OCI-LY3 (cell line): ENCODE data around the gene TBXT.

Source experiments
- EZH2phosphoT487 ChIP-seq: fragments of 200-600 bp; shearing (Covaris generic); IDR thresholded peaks from 2 replicates; pipeline ENCODE4 v1.6.1; 2018; ENCODE audit warnings: antibody characterized with exemption, mixed run types, low read depth
- TF ChIP-seq, protein P1 (sequence below): fragments of 200-600, 300-600 bp; sonication (generic); IDR thresholded peaks from 2 replicates; pipeline ENCODE4 v1.5.1; 2014; ENCODE audit warnings: antibody characterized with exemption, low read length, low read depth

DNA sequence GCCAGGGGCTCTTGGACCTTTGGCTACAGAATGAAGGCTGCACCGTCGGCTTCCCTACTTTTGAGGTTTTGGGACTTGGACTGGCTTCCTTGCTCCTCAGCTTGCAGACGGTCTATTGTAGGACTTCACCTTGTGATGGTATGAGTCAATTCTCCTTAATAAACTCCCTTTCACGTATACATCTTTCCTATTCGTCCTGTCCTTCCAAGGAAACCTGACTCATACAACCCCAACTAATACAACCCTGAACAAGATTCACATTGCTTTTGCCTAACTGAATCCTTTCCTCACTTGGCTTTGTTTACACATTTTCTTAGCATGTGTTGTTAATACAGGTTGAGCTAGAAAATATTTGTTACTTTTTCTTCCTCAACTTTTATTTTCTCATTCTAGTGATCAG is 21.9 kb downstream of the TBXT start:
- TF ChIP-seq, protein P1, sequence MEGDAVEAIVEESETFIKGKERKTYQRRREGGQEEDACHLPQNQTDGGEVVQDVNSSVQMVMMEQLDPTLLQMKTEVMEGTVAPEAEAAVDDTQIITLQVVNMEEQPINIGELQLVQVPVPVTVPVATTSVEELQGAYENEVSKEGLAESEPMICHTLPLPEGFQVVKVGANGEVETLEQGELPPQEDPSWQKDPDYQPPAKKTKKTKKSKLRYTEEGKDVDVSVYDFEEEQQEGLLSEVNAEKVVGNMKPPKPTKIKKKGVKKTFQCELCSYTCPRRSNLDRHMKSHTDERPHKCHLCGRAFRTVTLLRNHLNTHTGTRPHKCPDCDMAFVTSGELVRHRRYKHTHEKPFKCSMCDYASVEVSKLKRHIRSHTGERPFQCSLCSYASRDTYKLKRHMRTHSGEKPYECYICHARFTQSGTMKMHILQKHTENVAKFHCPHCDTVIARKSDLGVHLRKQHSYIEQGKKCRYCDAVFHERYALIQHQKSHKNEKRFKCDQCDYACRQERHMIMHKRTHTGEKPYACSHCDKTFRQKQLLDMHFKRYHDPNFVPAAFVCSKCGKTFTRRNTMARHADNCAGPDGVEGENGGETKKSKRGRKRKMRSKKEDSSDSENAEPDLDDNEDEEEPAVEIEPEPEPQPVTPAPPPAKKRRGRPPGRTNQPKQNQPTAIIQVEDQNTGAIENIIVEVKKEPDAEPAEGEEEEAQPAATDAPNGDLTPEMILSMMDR: no peak
- no peak for TF ChIP-seq EZH2phosphoT487
